ENCODE measurements around the gene PRSS36.
"Not testable (repeated sequence)": the region's sequence is repeated elsewhere in the genome, so short reads cannot be mapped to it uniquely, and the experiment has no call there.

PRSS36 gene

GRCh38 chr16:31183432-31184428, 33.9 kb upstream of the PRSS36 start:
- DNase-seq (ENCODE audit: low read depth in 2 of 2), result no peak

GRCh38 chr16:31182391-31182790, 32.5 kb upstream of the PRSS36 start:
- DNase-seq (ENCODE audit: low read depth in 2 of 2), result no peak

GRCh38 chr16:31181102-31181830, 31.4 kb upstream of the PRSS36 start:
- DNase-seq (ENCODE audit: low read depth in 2 of 2), result no peak

- DNase-seq (ENCODE audit: low read depth in 2 of 2), result peak; percentile 78 to 85
These were observed 30.0 kb upstream of the PRSS36 start, which contains the start of gene FUS for GRCh38 chr16:31179747-31180459. FUS (plus strand) TSS chr16:31180139; CDS start chr16:31180215, 76 bp downstream.

- DNase-seq (ENCODE audit: low read depth in 2 of 2), result no peak
These were observed 29.4 kb upstream of the PRSS36 start for GRCh38 chr16:31179219-31179746.

DNA sequence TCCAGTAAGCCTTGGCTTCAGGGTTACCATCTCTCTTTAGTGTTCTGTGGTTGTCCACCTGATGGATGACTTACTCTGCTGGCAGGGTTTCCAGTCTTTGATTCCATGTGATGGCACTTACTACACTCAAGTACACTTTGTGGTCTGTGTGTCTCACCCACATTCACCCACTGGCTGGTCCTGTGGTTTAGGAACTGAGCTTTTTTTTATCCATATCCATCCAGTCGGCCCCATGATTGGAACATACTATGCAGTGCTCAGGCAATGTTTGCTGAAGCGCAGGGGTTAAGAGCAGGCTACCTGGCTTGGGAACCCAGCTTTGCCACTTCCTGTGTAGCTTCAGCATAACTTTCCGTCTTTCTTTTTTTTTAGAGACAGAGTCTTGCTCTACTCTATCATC, 27.3 kb upstream of the PRSS36 start:
- DNase-seq (ENCODE audit: low read depth in 2 of 2), result peak in 1 of 2 donors; percentile 21

- DNase-seq (ENCODE audit: low read depth in 2 of 2), result not testable (repeated sequence)
These were observed 20.2 kb upstream of the PRSS36 start for GRCh38 chr16:31170048-31170447.

- DNase-seq (ENCODE audit: low read depth in 2 of 2), result no peak
These were observed 19.0 kb upstream of the PRSS36 start for GRCh38 chr16:31168848-31169247.

DNA sequence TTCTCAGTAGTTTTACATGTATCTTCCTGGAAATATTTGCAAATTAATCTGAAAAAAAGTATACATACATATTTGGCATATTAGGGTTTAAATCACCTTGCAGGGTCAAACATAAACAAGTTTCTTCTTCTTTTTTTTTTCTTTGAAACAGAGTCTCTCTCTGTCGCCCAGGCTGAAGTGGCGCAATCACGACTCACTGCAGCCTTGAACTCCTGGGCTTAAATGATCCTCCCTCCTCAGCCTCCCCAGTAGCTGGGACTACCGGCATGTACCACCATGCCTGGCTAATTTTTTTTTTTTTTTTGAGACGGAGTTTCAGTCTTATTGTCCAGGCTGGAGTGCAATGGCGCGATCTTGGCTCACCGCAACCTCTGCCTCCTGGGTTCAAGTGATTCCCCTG, 17.4 kb upstream of the PRSS36 start:
- DNase-seq (ENCODE audit: low read depth in 2 of 2), result no peak

DNA sequence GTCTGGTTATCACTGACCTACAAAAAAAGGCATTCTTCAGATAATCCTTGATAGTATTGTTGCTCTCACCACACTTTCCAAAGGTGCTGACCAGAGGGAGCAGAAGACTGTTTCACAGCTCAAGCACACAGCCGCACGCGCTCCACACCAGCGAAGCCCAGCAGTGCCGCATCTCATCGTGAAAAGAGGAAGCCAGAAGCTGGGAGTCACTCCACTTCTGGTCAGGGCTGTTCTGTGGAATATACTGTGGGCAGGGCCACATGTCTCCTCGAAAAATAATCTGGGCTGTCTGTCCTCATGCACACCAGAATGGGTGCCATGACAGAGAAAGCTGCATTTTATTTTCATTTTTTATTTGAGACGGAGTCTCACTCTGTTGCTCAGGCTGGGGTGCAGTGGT, 7.3 kb upstream of the PRSS36 start:
- no peak for DNase-seq (ENCODE audit: low read depth in 2 of 2)

DNA sequence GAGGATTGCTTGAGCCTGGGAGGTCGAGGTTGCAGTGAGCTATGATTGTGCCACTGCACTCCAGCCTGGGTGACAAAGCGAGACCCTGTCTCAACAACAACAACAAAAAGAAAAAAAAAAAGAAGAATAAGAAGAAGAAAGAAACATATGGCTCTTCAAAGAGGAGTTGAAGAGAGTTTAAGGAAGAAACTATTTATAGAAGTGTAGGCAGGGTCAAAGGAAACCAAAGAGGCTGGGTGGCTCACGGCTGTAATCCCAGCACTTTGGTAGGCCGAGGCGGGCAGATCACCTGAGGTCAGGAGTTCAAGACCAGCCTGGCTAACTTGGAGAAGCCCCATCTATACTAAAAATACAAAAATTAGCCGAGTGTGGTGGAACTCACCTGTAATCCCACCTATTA, 1.1 kb upstream of the PRSS36 start:
- DNase-seq (ENCODE audit: low read depth in 2 of 2), result not testable (repeated sequence)

- DNase-seq (ENCODE audit: low read depth in 2 of 2), result no peak
These were observed 534 bp downstream of the PRSS36 start for GRCh38 chr16:31149332-31149731.

DNA sequence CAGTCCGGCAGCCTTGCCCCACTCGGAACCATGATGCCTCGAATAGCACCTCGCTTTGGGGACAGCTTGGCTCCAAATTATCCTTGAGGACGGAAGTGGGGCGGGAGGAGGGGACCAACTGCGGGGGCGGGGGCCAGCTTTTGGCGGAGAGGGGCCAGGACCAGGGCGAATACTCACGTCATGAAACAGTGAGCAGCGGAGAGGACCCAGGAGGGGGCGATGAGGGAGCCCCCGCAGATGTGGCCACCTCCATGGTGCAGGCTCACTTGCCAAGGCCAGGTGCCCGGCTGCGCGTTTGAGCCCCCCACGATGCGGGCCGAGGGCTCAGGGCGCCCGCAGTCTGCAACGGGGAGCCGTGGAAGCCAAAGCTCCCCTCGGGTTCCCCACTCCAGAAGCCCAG, 970 bp downstream of the PRSS36 start:
- no peak for DNase-seq (ENCODE audit: low read depth in 2 of 2)

GRCh38 chr16:31148281-31148728, 1.6 kb downstream of the PRSS36 start:
- DNase-seq (ENCODE audit: low read depth in 2 of 2), result no peak

DNA sequence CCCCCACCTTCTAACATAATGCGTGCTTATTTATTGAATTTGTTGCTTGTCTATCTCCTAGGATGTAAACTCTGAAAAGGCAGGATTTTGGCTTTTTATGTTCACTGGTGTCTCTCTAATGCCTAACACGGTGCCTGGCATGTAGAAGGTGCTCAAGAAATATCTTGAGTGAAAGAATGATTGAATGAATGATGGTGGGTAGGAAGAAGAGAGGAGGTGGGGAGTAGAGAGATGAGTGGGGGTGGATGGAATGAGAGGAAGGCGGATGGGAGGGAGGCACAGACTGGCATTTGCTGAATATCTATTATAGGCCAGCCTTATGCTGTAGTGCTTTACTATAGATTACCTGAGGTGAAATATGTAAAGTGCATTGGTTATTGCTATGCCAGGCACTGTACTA, 2.3 kb downstream of the PRSS36 start:
- DNase-seq (ENCODE audit: low read depth in 2 of 2), result no peak

DNA sequence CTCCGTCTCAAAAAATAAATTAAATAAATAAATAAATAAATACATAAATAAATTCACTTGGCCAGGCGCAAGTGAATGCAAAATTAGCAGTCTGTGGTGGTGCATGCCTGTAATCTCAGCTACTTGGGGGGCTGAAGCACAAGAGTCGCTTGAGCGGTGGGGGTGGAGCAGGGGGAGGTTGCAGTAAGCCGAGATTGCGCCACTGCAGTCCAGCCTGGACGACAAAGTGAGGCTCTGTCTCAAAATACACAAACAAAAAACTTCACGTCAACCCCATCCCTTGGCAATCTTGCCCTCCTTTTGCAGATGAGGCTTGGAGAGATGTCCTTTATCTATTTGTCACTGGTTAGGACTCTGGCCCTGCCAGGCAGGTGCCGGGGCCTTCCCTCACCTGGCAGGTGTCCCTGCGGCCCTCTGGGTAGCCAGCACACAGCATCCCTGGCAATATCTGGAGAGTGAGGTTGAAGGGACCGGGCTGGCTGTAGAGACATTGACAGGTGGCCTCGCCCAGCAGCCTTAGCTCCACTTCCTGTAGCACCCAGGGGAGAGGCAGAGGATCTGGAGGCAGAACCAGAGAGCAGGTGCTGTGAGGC, 4.4 kb downstream of the PRSS36 start:
- DNase-seq (ENCODE audit: low read depth in 2 of 2), result no peak

GRCh38 chr16:31144418-31144817, 5.4 kb downstream of the PRSS36 start:
- not testable (repeated sequence) for DNase-seq (ENCODE audit: low read depth in 2 of 2)

DNA sequence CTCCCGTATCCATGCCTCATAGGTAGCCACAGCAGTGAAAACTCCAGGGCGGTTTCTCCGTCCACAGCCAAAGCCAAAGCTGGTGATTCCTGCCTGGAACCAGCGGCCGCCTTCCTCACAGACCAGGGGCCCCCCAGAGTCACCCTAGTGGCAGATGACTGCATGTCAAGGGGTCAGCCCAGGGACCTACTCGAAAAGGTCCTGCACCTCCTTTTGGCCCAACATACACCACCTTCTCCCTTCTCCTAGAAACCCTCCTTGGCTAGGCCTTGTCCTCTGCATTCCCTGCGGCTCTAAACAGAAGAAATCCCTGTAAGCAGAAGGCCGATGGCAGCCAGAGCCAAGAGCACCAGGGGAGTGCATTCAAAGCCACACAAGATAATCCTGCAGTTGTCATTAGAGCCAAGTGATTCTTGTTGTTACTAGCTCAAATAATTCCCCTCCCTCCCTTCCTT, 6.1 kb downstream of the PRSS36 start:
- no peak for DNase-seq (ENCODE audit: low read depth in 2 of 2)

- DNase-seq (ENCODE audit: low read depth in 2 of 2), result no peak
These were observed 6.7 kb downstream of the PRSS36 start for GRCh38 chr16:31143011-31143693.

Data from stimulated activated CD4-positive, alpha-beta T cell treated with anti-CD3 and anti-CD28 coated beads, Interleukin-1b, Interleukin-23, amount 100 ng/mL, for 1 hour (primary cell).